SK-N-SH (cell line): ENCODE measurements around the gene KCNH8. TPM values are rescaled to one million over a fixed set of nuclear protein-coding genes. Genes with fewer than 3 reads are reported as not detected.

Experiments used
- CTCF ChIA-PET: fragments of 300-600, 350-600 bp; formaldehyde crosslinking; extraction: SDS; loops from one replicate; lab custom pipeline; 2021; lab: Yijun Ruan, JAX
- POLR2A ChIA-PET: fragments of 350-600 bp; sonication (Branson Sonifier 250); formaldehyde crosslinking; extraction: SDS; loops from one replicate; lab custom pipeline; 2020; ENCODE audit warnings: antibody characterized with exemption, inconsistent platforms; lab: Yijun Ruan, JAX
- DNase-seq: peaks from one replicate; pipeline ENCODE4 v3.0.0; 2012
- H2AFZ ChIP-seq: fragments of 200-600 bp; sonication (generic); 2 replicates; pipeline ENCODE4 v1.8.1; 2016; ENCODE audit warnings: antibody characterized with exemption, mild to moderate bottlenecking, low read depth
- H3F3A ChIP-seq: fragments of 200-600 bp; sonication (generic); replicated peaks from 2 replicates; pipeline ENCODE3; 2016; ENCODE audit warnings: antibody characterized with exemption, mild to moderate bottlenecking; ENCODE audit not compliant: insufficient read depth
- H3K27ac ChIP-seq, 2 experiments: fragments of 200-500 bp in 1 of 2; fragments of 200-600 bp in 1 of 2; sonication (Bioruptor generic) in 1 of 2; sonication (generic), shearing (Covaris generic) in 1 of 2; 2 replicates each; pipeline versions ENCODE4 v1.5.1 to v1.6.1; 2014 to 2016; ENCODE audit warnings: low read depth in 2 of 2, inconsistent platforms in 1 of 2, low read length in 1 of 2, mild to moderate bottlenecking in 1 of 2, mixed read lengths in 1 of 2
- H3K27me3 ChIP-seq: fragments of 200-600 bp; sonication (generic), shearing (Covaris generic); 2 replicates; pipeline ENCODE4 v1.6.1; 2016; ENCODE audit warnings: mixed run types; ENCODE audit not compliant: insufficient read depth
- H3K36me3 ChIP-seq, 2 experiments: fragments of 200-500 bp in 1 of 2; fragments of 200-600 bp in 1 of 2; sonication (Bioruptor generic) in 1 of 2; sonication (generic) in 1 of 2; replicated peaks in 1 of 2; 2 replicates each; pipeline versions ENCODE3 to v1.5.1; 2014 to 2016; ENCODE audit warnings: low read length in 1 of 2, mild to moderate bottlenecking in 1 of 2; ENCODE audit not compliant: insufficient read depth in 2 of 2, control insufficient read depth in 1 of 2
- H3K4me1 ChIP-seq, 2 experiments: fragments of 200-500 bp in 1 of 2; fragments of 200-600 bp in 1 of 2; sonication (Bioruptor generic) in 1 of 2; sonication (generic), shearing (Covaris generic) in 1 of 2; 2 replicates each; pipeline versions ENCODE4 v1.5.1 to v1.6.1; 2014 to 2016; ENCODE audit warnings: low read depth in 1 of 2, low read length in 1 of 2, mixed run types in 1 of 2; ENCODE audit not compliant: insufficient read depth in 2 of 2, control insufficient read depth in 1 of 2
- H3K4me2 ChIP-seq: fragments of 200-600 bp; sonication (generic), shearing (Covaris generic); 2 replicates; pipeline ENCODE4 v1.6.1; 2017; ENCODE audit warnings: mixed run types
- H3K4me3 ChIP-seq, 2 experiments: fragments of 200-500 bp in 1 of 2; fragments of 200-600 bp in 1 of 2; sonication (Bioruptor generic) in 1 of 2; sonication (generic), shearing (Covaris generic) in 1 of 2; 2 replicates each; pipeline versions ENCODE4 v1.5.1 to v1.8.1; 2014 to 2016; ENCODE audit warnings: low read depth in 2 of 2, inconsistent platforms in 1 of 2, low read length in 1 of 2, mild to moderate bottlenecking in 1 of 2, mixed read lengths in 1 of 2, moderate library complexity in 1 of 2
- H3K79me2 ChIP-seq: fragments of 200-600 bp; sonication (generic); 2 replicates; pipeline ENCODE4 v1.8.1; 2017; ENCODE audit warnings: mild to moderate bottlenecking; ENCODE audit not compliant: insufficient read depth
- H3K9ac ChIP-seq: fragments of 200-600 bp; sonication (generic); 2 replicates; pipeline ENCODE4 v1.6.1; 2017; ENCODE audit warnings: mixed run types
- H3K9me2 ChIP-seq: fragments of 200-600 bp; sonication (generic); 2 replicates; pipeline ENCODE4 v1.6.1; 2017; ENCODE audit warnings: mixed run types
- H3K9me3 ChIP-seq: fragments of 200-600 bp; sonication (generic); 2 replicates; pipeline ENCODE4 v1.6.1; 2017; ENCODE audit warnings: mixed run types, mild to moderate bottlenecking, moderate library complexity
- H4K20me1 ChIP-seq: fragments of 200-600 bp; sonication (generic); 2 replicates; pipeline ENCODE4 v1.6.1; 2017; ENCODE audit warnings: mild to moderate bottlenecking, mixed run types; ENCODE audit not compliant: insufficient read depth
- CHD2 ChIP-seq: fragments of 150-350 bp; IDR thresholded peaks from 2 replicates; pipeline ENCODE4 v1.6.1; 2018; ENCODE audit warnings: low read length; ENCODE audit not compliant: partially characterized antibody
- CTCF ChIP-seq: fragments of 200-600 bp; sonication (generic); IDR thresholded peaks from 2 replicates; pipeline ENCODE4 v1.6.1; 2017; ENCODE audit warnings: antibody characterized with exemption, mild to moderate bottlenecking, moderate library complexity
- ELF1 ChIP-seq: IDR thresholded peaks from 2 replicates; pipeline ENCODE4 v1.4.0; 2012
- GABPA ChIP-seq: IDR thresholded peaks from 2 replicates; pipeline ENCODE4 v1.4.0; 2012; ENCODE audit warnings: low read depth, mild to moderate bottlenecking
- IRF3 ChIP-seq: fragments of 150-350 bp; IDR thresholded peaks from 2 replicates; pipeline ENCODE4 v1.6.1; 2016; ENCODE audit warnings: mild to moderate bottlenecking, low read depth, low read length
- MXI1 ChIP-seq: IDR thresholded peaks from 2 replicates; pipeline ENCODE4 v1.6.1; 2012; ENCODE audit warnings: mild to moderate bottlenecking, low read depth, low read length, improper control_type of control experiment
- NRF1 ChIP-seq: IDR thresholded peaks from 2 replicates; pipeline ENCODE4 v1.6.1; 2012; ENCODE audit warnings: low read depth, mild to moderate bottlenecking, low read length
- PBX3 ChIP-seq: IDR thresholded peaks from 2 replicates; pipeline ENCODE4; 2012
- REST ChIP-seq: IDR thresholded peaks from 2 replicates; pipeline ENCODE4 v1.6.1; 2012; ENCODE audit warnings: mild to moderate bottlenecking, low read depth, low read length, moderate library complexity
- SIN3A ChIP-seq: IDR thresholded peaks from 2 replicates; pipeline ENCODE4 v1.6.1; 2012; ENCODE audit warnings: low read depth, mild to moderate bottlenecking, low read length, moderate library complexity, borderline replicate concordance
- SMC3 ChIP-seq: IDR thresholded peaks from 2 replicates; pipeline ENCODE4 v1.6.1; 2012; ENCODE audit warnings: low read depth, low read length, improper control_type of control experiment
- TAF1 ChIP-seq: IDR thresholded peaks from 2 replicates; pipeline ENCODE4 v1.6.1; 2012; ENCODE audit warnings: low read depth, mild to moderate bottlenecking, low read length, moderate library complexity, borderline replicate concordance
- TCF12 ChIP-seq: IDR thresholded peaks from 2 replicates; pipeline ENCODE4 v1.4.0; 2012
- USF2 ChIP-seq: fragments of 150-350 bp; IDR thresholded peaks from 2 replicates; pipeline ENCODE4 v1.6.1; 2017; ENCODE audit warnings: antibody characterized with exemption, low read length, low read depth, borderline replicate concordance
- WGBS: methylation state at CpG from one replicate; pipeline ENCODE4 v1.1.6; 2017; ENCODE audit warnings: low lambda C conversion rate; 5-methylcytosine and 5-hydroxymethylcytosine counted together
- polyA plus RNA-seq, 3 experiments: library from polyadenylated mRNA; depleted of rRNA; stranded (reverse); fragments of >200 nt; gene quantifications; 2 replicates each; pipeline ENCODE4 v1.2.3, GENCODE V29; 2012

KCNH8 gene
- polyA plus RNA-seq, 1 of the 3 experiments (the other 2 are of a cell fraction), result 0.05 TPM

GRCh38 chr3:19420159-19420558 is 271.8 kb downstream of the KCNH8 start (continued):
- TF ChIP-seq USF2, result no peak

GRCh38 chr3:19425825-19426224 is 277.5 kb downstream of the KCNH8 start:
- WGBS, result 29% methylated on average over 1 of the region's 1 CpG
- H3K4me2 ChIP-seq, result no peak overlapping the region
- POLR2A ChIA-PET, result no interaction called here
- H3K4me1 ChIP-seq, result no peaks in the 10 kb centered on the region
- no peaks in the 10 kb centered on the region for H4K20me1 ChIP-seq
- CTCF ChIA-PET, result no interaction called here
- no peak overlapping the region for H3K4me3 ChIP-seq
- H3K9ac ChIP-seq, result no peak overlapping the region
- DNase-seq, result no peak
- H3K79me2 ChIP-seq, result no peaks in the 10 kb centered on the region
- H2AFZ ChIP-seq, result no peak overlapping the region
- H3K27ac ChIP-seq, result no peak overlapping the region
- no peaks in the 10 kb centered on the region for H3F3A ChIP-seq
- H3K9me2 ChIP-seq, result no peaks in the 10 kb centered on the region
- H3K27me3 ChIP-seq, result no peaks in the 10 kb centered on the region
- TF ChIP-seq IRF3, result no peak
- no peak for TF ChIP-seq TCF12
- no peak for TF ChIP-seq SMC3
- TF ChIP-seq NRF1, result no peak
- TF ChIP-seq GABPA, result no peak
- no peaks in the 10 kb centered on the region for H3K36me3 ChIP-seq
- no peaks in the 10 kb centered on the region for H3K9me3 ChIP-seq

GRCh38 chr3:19427422-19428149 is 279.3 kb downstream of the KCNH8 start:
- no peak for DNase-seq
- Histone ChIP-seq H3K4me1 (no peaks in the 10 kb centered on the region), H3K4me2 (no peak overlapping the region), H3K9ac (no peak overlapping the region), H3K27me3 (no peaks in the 10 kb centered on the region), H4K20me1 (no peaks in the 10 kb centered on the region), H3K27ac (no peak overlapping the region), H3F3A (no peaks in the 10 kb centered on the region), H3K36me3 (no peaks in the 10 kb centered on the region), H3K79me2 (no peaks in the 10 kb centered on the region), H3K4me3 (no peak overlapping the region), H3K9me2 (no peaks in the 10 kb centered on the region), H2AFZ (no peak overlapping the region), H3K9me3 (no peaks in the 10 kb centered on the region)
- POLR2A ChIA-PET, result no interaction called here
- CTCF ChIA-PET, result interaction anchor here (1.0 kb wide), 1 partner anchor 11 kb away, joined by 3 read pairs; no protein-coding TSS in a partner anchor
- WGBS, result 0% methylated on average over 1 of the region's 1 CpG
- no peak for TF ChIP-seq USF2
- TF ChIP-seq TAF1, result no peak
- no peak for TF ChIP-seq GABPA
- no peak for TF ChIP-seq CTCF
- TF ChIP-seq MXI1, result no peak
- no peak for TF ChIP-seq PBX3
- TF ChIP-seq CHD2, result no peak
- TF ChIP-seq REST, result no peak
- no peak for TF ChIP-seq SIN3A
- no peak for TF ChIP-seq ELF1
